ENCODE measurements around the gene ANKS6. TPM values are rescaled to one million over a fixed set of nuclear protein-coding genes. Genes with fewer than 3 reads are reported as not detected.

ANKS6 gene
- total RNA-seq, 4 donors from 2014 or later: 18.3 to 35.9 (median 29.3) TPM

DNA sequence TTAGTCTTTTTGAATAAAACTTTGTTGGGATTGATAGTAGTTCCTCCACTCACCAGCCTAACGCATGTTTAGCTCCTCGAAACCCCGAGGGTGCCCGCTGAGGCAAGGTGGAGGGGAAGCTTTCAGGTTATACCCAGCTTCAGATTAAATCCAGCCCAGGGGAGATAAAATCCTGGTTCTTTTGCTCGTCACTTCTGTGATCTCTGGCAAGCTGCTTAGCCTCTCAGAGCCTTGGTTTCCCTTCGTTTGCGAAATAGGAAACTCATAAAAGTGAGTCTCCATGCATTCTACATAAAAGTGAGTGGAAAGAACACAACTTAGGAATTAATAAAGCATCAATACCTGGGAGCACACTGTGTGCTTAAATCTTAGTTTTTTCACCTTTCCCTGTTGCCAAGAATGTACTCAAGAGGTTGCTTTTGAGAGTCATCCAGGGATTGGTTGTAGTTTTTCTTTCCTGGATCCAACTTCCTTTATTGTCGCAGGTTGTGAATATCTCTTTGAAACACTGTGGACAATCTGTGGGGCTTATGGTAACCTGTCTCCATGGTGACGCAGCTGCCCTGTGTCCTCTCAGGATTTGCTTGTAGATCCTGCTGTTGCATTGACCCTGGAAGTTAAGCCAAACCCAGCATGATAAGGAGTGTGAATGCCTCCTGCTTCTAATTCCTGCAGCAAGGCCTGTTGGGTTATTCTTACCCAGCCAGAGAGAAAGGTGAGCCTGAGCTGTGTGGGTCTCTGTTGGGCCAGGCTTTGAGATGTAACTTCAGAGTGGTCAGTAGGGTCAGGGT, 13.2 kb upstream of the ANKS6 start:
- peak; percentile 39 for DNase-seq
- in situ Hi-C loops (cut with MboI; ENCODE audit: low pct_ligation_motif_present in 1 of 4, low pct_unique_long_range_greater_than_20kb in 1 of 4, low sequenced_read_pairs in 3 of 4): no loop called here
- 64 to 69% methylated on average over 7 to 9 of the region's 9 CpGs for WGBS, 2 donors (ENCODE audit: low coverage in 1 of 2)
- intact Hi-C loops (cut with DNase I; ENCODE audit: low total_unique reads): no loop called here
- TF ChIP-seq POLR2A (IDR thresholded peaks at IDR 0.05) (no peak), EP300 (IDR thresholded peaks at IDR 0.05; ENCODE audit: low read depth) (no peak), POLR2AphosphoS5 (IDR thresholded peaks at IDR 0.05) (no peak)
- TF ChIP-seq, protein P1, sequence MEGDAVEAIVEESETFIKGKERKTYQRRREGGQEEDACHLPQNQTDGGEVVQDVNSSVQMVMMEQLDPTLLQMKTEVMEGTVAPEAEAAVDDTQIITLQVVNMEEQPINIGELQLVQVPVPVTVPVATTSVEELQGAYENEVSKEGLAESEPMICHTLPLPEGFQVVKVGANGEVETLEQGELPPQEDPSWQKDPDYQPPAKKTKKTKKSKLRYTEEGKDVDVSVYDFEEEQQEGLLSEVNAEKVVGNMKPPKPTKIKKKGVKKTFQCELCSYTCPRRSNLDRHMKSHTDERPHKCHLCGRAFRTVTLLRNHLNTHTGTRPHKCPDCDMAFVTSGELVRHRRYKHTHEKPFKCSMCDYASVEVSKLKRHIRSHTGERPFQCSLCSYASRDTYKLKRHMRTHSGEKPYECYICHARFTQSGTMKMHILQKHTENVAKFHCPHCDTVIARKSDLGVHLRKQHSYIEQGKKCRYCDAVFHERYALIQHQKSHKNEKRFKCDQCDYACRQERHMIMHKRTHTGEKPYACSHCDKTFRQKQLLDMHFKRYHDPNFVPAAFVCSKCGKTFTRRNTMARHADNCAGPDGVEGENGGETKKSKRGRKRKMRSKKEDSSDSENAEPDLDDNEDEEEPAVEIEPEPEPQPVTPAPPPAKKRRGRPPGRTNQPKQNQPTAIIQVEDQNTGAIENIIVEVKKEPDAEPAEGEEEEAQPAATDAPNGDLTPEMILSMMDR (IDR thresholded peaks at IDR 0.05): no peak
- peak overlapping the region in 2 of 4 donors; percentile 56 to 94 for H3K4me3 ChIP-seq
- no peaks in the 10 kb centered on the region for H3K9me3 ChIP-seq
- H3K36me3 ChIP-seq: no peaks in the 10 kb centered on the region
- H3K27me3 ChIP-seq: no peaks in the 10 kb centered on the region
- H3K27ac ChIP-seq: peak overlapping the region; percentile 82 to 89 (median 88)
- peaks cover 18 to 64% (median 53%) of the 10 kb centered on the region in 4 donors for H3K4me1 ChIP-seq

DNA sequence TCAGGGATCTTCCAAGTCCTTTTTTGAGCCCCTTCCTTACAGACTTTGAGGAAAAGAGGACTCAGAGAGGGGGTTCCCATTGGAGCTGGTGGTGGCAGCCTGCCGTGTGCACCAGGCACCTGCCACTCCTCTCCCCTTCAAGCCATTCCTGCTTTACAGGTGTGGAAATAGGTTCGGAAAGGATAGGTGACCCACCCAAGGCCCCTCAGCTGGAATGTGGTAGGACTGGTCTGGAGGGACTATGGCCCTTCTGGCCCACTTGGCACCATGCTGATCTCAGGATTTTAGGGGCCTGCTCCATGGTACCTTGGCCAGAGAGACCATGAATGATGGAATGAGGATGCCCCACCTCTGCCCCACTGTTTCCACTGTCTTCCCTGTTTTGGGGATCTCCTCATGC, 12.5 kb upstream of the ANKS6 start:
- Histone ChIP-seq H3K4me1 (peaks cover 18 to 71% (median 56%) of the 10 kb centered on the region in 4 donors), H3K27ac (peak overlapping the region; percentile 82 to 89 (median 88)), H3K4me3 (peak overlapping the region in 3 of 4 donors; percentile 56 to 94 (median 71)), H3K27me3 (no peaks in the 10 kb centered on the region), H3K9me3 (no peaks in the 10 kb centered on the region), H3K36me3 (no peaks in the 10 kb centered on the region)
- DNase-seq: peak; percentile 19
- TF ChIP-seq EP300 (IDR thresholded peaks at IDR 0.05; ENCODE audit: low read depth) (no peak), POLR2AphosphoS5 (IDR thresholded peaks at IDR 0.05) (no peak), POLR2A (IDR thresholded peaks at IDR 0.05) (no peak)
- TF ChIP-seq, protein P1 (IDR thresholded peaks at IDR 0.05): no peak
- in situ Hi-C loops (cut with MboI; ENCODE audit: low pct_ligation_motif_present in 1 of 4, low pct_unique_long_range_greater_than_20kb in 1 of 4, low sequenced_read_pairs in 3 of 4) (no loop called here), intact Hi-C loops (cut with DNase I; ENCODE audit: low total_unique reads) (no loop called here)
- 66% methylated on average over 2 of the region's 2 CpGs; no CpG with 5 or more reads in 1 of the 2 donors for WGBS, 2 donors (ENCODE audit: low coverage in 1 of 2)

DNA sequence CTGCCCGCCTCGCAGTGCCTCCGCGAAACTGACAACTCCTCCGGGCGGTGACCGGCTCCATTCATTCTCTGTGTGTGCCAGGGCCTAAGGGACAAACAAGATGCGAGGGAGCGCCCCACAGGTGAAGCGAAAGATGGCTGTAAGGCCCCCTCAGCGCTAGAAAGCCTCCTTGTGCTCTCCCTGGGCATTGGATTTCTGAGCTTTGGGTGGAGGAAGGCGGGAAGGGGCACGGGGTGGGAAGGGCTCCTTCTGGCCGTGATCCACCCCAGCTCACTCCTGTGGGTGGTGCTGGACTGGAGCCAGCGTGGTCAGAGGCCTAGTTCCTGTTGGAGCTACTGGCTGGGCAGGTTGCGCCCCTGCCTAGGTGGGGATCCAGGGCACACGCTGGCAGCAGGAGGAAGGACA, 12.1 kb upstream of the ANKS6 start:
- no peaks in the 10 kb centered on the region for H3K36me3 ChIP-seq

DNA sequence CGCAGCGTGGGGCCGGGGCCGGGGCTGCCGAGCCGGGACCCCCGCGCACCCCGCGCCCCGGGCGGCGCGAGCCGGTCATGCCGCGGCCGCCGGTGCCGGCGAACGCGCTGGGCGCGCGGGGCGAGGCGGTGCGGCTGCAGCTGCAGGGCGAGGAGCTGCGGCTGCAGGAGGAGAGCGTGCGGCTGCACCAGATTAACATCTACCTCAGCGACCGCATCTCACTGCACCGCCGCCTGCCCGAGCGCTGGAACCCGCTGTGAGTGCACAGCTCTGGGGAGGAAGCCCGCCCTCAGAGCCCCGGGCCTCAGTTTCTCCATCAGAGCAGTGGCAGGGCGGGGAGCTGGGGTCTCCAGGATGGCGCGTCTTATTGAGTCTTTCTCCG, 11.4 kb upstream of the ANKS6 start:
- peak; percentile 50 for DNase-seq
- in situ Hi-C loops (cut with MboI; ENCODE audit: low pct_ligation_motif_present in 1 of 4, low pct_unique_long_range_greater_than_20kb in 1 of 4, low sequenced_read_pairs in 3 of 4): no loop called here
- WGBS, 2 donors (ENCODE audit: low coverage in 1 of 2): 0% methylated on average over 1 to 16 of the region's 46 CpGs

More for the DNA sequence above, 12.1 kb upstream of the ANKS6 start:
- intact Hi-C loops (cut with DNase I; ENCODE audit: low total_unique reads): no loop called here
- TF ChIP-seq POLR2A (IDR thresholded peaks at IDR 0.05) (peak; percentile 80), POLR2AphosphoS5 (IDR thresholded peaks at IDR 0.05) (peak; percentile 58 to 88 (median 83))
- TF ChIP-seq, protein P1 (IDR thresholded peaks at IDR 0.05): no peak
- peak overlapping the region; percentile 82 to 89 (median 88) for H3K27ac ChIP-seq
- in situ Hi-C loops (cut with MboI; ENCODE audit: low pct_ligation_motif_present in 1 of 4, low pct_unique_long_range_greater_than_20kb in 1 of 4, low sequenced_read_pairs in 3 of 4): no loop called here
- H3K4me1 ChIP-seq: peaks cover 18 to 75% (median 57%) of the 10 kb centered on the region in 4 donors
- 17 to 20% methylated on average over 2 to 17 of the region's 17 CpGs for WGBS, 2 donors (ENCODE audit: low coverage in 1 of 2)
- H3K27me3 ChIP-seq: no peaks in the 10 kb centered on the region
- DNase-seq: peak; percentile 93
- no peaks in the 10 kb centered on the region for H3K9me3 ChIP-seq
- peak overlapping the region; percentile 11 to 94 (median 64) for H3K4me3 ChIP-seq

More for the DNA sequence above, 11.4 kb upstream of the ANKS6 start:
- peaks cover 18 to 75% (median 57%) of the 10 kb centered on the region in 4 donors for H3K4me1 ChIP-seq
- TF ChIP-seq EP300 (IDR thresholded peaks at IDR 0.05; ENCODE audit: low read depth): no peak
- no peak for TF ChIP-seq POLR2A (IDR thresholded peaks at IDR 0.05)
- TF ChIP-seq, protein P1 (IDR thresholded peaks at IDR 0.05): no peak
- no peak for TF ChIP-seq POLR2AphosphoS5 (IDR thresholded peaks at IDR 0.05)
- H3K27ac ChIP-seq: peak overlapping the region; percentile 82 to 89 (median 88)
- intact Hi-C loops (cut with DNase I; ENCODE audit: low total_unique reads): no loop called here
- no peaks in the 10 kb centered on the region for H3K27me3 ChIP-seq
- peak overlapping the region; percentile 11 to 94 (median 64) for H3K4me3 ChIP-seq
- no peaks in the 10 kb centered on the region for H3K36me3 ChIP-seq
- H3K9me3 ChIP-seq: no peaks in the 10 kb centered on the region

All from transverse colon (tissue), 4 donors.